ENCODE measurements around the gene ASTN2. TPM values are rescaled to one million over a fixed set of nuclear protein-coding genes. Genes with fewer than 3 reads are reported as not detected.

Gene ASTN2
- total and polyA plus RNA-seq, 12 donors: 1.9 to 11.1 (median 4.0) TPM

DNA sequence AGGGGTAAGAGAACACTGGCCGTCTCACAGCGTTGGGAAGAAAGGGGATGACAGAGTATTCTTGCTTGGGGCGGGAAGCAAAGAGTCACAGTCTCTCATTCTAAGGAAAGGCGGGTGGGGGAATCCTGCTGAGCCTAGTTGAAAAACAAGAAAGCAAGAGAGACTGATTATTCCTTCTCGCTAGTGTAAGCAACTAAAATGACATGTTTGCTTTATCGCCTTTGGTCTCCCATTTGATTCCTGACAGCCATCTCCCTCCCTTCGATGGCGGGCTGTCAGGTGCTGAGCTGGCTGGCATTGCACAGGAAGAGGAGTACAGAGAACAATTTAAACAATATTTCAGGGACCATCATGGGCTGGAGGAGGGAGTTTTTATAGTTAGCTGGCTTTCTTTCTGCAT is 331.3 kb downstream of the ASTN2 start:
- no peak overlapping the region for H3K27ac ChIP-seq
- no peak for ATAC-seq
- 63 to 65% methylated on average over 8 of the region's 8 CpGs for WGBS, 2 donors
- H3K4me3 ChIP-seq: no peak overlapping the region
- no peak for TF ChIP-seq CTCF (IDR thresholded peaks at IDR 0.05)
- no peaks in the 10 kb centered on the region for H3K36me3 ChIP-seq
- H3K4me1 ChIP-seq: no peaks in the 10 kb centered on the region
- no peaks in the 10 kb centered on the region for H3K9me3 ChIP-seq
- H3K27me3 ChIP-seq: peaks cover 0 to 8% (median 0%) of the 10 kb centered on the region in 7 donors
- intact Hi-C loops (cut with DNase I): loop anchor here in 1 of 10 donors (10.0 kb wide), 1 partner anchor 59 kb away; no protein-coding TSS in a partner anchor
- DNase-seq: no peak

DNA sequence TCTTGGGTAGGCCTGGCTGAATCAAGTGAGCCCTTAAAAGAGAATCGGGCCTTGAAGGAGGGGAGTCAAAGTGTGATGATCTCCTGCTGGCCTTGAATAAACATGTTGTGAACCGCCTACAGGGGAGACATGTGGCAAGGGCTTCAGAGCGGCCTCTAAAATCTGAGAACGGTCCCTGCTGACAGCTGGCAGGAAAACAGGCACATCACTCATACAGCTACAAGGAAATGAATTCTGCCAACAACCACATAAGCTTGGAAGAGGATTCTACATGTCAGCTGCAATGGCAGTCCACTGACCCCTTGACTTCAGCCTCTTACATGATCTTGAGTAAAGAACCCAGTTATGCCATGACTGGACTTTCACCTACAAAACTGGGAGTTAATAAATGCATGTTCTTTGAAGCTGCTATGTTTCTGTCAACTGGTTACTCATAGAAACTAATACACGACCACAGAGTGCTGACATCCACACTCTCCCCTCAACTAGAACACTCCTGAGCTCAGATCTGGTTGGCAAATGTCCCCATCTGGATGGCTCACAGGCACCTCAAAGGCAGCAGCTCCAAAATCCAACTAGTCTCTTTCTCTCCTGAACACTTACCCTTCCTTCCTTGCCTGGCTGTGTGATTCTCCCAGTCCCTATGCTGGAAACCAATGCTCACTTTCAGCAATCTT is 333.1 kb downstream of the ASTN2 start:
- no peak for TF ChIP-seq CTCF (IDR thresholded peaks at IDR 0.05)
- peaks cover 0 to 7% (median 0%) of the 10 kb centered on the region in 7 donors for H3K27me3 ChIP-seq
- H3K9me3 ChIP-seq: no peaks in the 10 kb centered on the region
- no peak overlapping the region for H3K27ac ChIP-seq
- no peak overlapping the region for H3K4me3 ChIP-seq
- DNase-seq (no peak), ATAC-seq (no peak)
- no peaks in the 10 kb centered on the region for H3K4me1 ChIP-seq
- intact Hi-C loops (cut with DNase I): loop anchor here in 1 of 10 donors (10.0 kb wide), 1 partner anchor 57 kb away; no protein-coding TSS in a partner anchor
- no peaks in the 10 kb centered on the region for H3K36me3 ChIP-seq
- 12 to 19% methylated on average over 5 of the region's 5 CpGs for WGBS, 2 donors

GRCh38 chr9:117080765-117081390 is 334.0 kb downstream of the ASTN2 start:
- TF ChIP-seq CTCF (IDR thresholded peaks at IDR 0.05): no peak
- H3K4me3 ChIP-seq: no peak overlapping the region
- WGBS, 2 donors: 41 to 63% methylated on average over 2 of the region's 2 CpGs
- H3K36me3 ChIP-seq: no peaks in the 10 kb centered on the region
- ATAC-seq (no peak), DNase-seq (no peak)
- peaks cover 0 to 3% (median 0%) of the 10 kb centered on the region in 7 donors for H3K27me3 ChIP-seq
- no peaks in the 10 kb centered on the region for H3K9me3 ChIP-seq
- intact Hi-C loops (cut with DNase I): loop anchor here in 1 of 10 donors (10.0 kb wide), 1 partner anchor 56 kb away; no protein-coding TSS in a partner anchor
- H3K4me1 ChIP-seq: no peaks in the 10 kb centered on the region
- H3K27ac ChIP-seq: no peak overlapping the region

GRCh38 chr9:117076571-117077290 is 338.1 kb downstream of the ASTN2 start:
- Histone ChIP-seq H3K4me3 (no peak overlapping the region), H3K9me3 (no peaks in the 10 kb centered on the region), H3K4me1 (no peaks in the 10 kb centered on the region), H3K27me3 (peaks cover 0 to 19% (median 2%) of the 10 kb centered on the region in 7 donors), H3K36me3 (no peaks in the 10 kb centered on the region), H3K27ac (no peak overlapping the region)
- ATAC-seq (no peak), DNase-seq (no peak)
- intact Hi-C loops (cut with DNase I): no loop called here
- TF ChIP-seq CTCF (IDR thresholded peaks at IDR 0.05): no peak
- WGBS, 2 donors: 74 to 78% methylated on average over 8 of the region's 8 CpGs
